HEK293 (cell line): ENCODE results near the gene SQOR.

Experiments
- GLIS1 ChIP-seq: fragments of 450-650 bp; formaldehyde crosslinking; IDR thresholded peaks from 2 replicates; pipeline ENCODE4 v1.5.1; 2016; ENCODE audit warnings: missing biosample characterization, missing genetic modification characterization
- REPIN1 ChIP-seq: fragments of 450-650 bp; formaldehyde crosslinking; IDR thresholded peaks from 2 replicates; pipeline ENCODE4 v1.5.1; 2017; ENCODE audit warnings: missing biosample characterization, missing genetic modification characterization, low read depth
- TCF7L2 ChIP-seq: IDR thresholded peaks from 2 replicates; pipeline ENCODE4 v1.6.1; 2011; ENCODE audit warnings: low read depth, mild to moderate bottlenecking, inconsistent platforms, low read length, moderate library complexity, borderline replicate concordance
- ZNF112 ChIP-seq: fragments of 450-650 bp; formaldehyde crosslinking; IDR thresholded peaks from 2 replicates; pipeline ENCODE4 v1.5.0; 2017; ENCODE audit warnings: missing biosample characterization, missing genetic modification characterization
- ZNF114 ChIP-seq: fragments of 450-650 bp; formaldehyde crosslinking; IDR thresholded peaks from 2 replicates; pipeline ENCODE4 v1.5.0; 2017; ENCODE audit warnings: missing biosample characterization, missing genetic modification characterization
- ZNF138 ChIP-seq: fragments of 450-650 bp; formaldehyde crosslinking; IDR thresholded peaks from 2 replicates; pipeline ENCODE4 v1.5.1; 2016; ENCODE audit warnings: missing biosample characterization, missing genetic modification characterization, borderline replicate concordance
- ZNF169 ChIP-seq: fragments of 450-650 bp; formaldehyde crosslinking; IDR thresholded peaks from 2 replicates; pipeline ENCODE4 v1.5.1; 2016; ENCODE audit warnings: missing biosample characterization, missing genetic modification characterization
- ZNF184 ChIP-seq: fragments of 450-650 bp; IDR thresholded peaks from 2 replicates; pipeline ENCODE4 v1.5.1; 2018; ENCODE audit warnings: missing biosample characterization, mild to moderate bottlenecking, missing genetic modification characterization
- ZNF223 ChIP-seq: fragments of 450-650 bp; formaldehyde crosslinking; IDR thresholded peaks from 2 replicates; pipeline ENCODE4 v1.5.1; 2016; ENCODE audit warnings: missing biosample characterization, missing genetic modification characterization
- ZNF302 ChIP-seq: fragments of 450-650 bp; formaldehyde crosslinking; IDR thresholded peaks from 2 replicates; pipeline ENCODE4 v1.5.1; 2016; ENCODE audit warnings: missing biosample characterization, missing genetic modification characterization, low read depth
- ZNF350 ChIP-seq: fragments of 450-650 bp; formaldehyde crosslinking; IDR thresholded peaks from 2 replicates; pipeline ENCODE4 v1.5.0; 2017; ENCODE audit warnings: missing biosample characterization, mild to moderate bottlenecking, missing genetic modification characterization
- ZNF354C ChIP-seq: fragments of 450-650 bp; formaldehyde crosslinking; IDR thresholded peaks from 2 replicates; pipeline ENCODE4 v1.5.1; 2016; ENCODE audit warnings: missing biosample characterization, missing genetic modification characterization, low read depth, borderline replicate concordance
- ZNF391 ChIP-seq: fragments of 450-650 bp; formaldehyde crosslinking; IDR thresholded peaks from 2 replicates; pipeline ENCODE4 v1.5.1; 2016; ENCODE audit warnings: low read depth, missing biosample characterization, missing genetic modification characterization, borderline replicate concordance
- ZNF404 ChIP-seq: fragments of 450-650 bp; formaldehyde crosslinking; IDR thresholded peaks from 2 replicates; pipeline ENCODE4 v1.5.1; 2017; ENCODE audit warnings: missing biosample characterization, missing genetic modification characterization
- ZNF529 ChIP-seq: fragments of 450-650 bp; formaldehyde crosslinking; IDR thresholded peaks from 2 replicates; pipeline ENCODE4 v1.5.1; 2017; ENCODE audit warnings: missing genetic modification characterization, missing biosample characterization; ENCODE audit not compliant: insufficient replicate concordance
- ZNF544 ChIP-seq: fragments of 450-650 bp; formaldehyde crosslinking; IDR thresholded peaks from 2 replicates; pipeline ENCODE4 v1.5.0; 2017; ENCODE audit warnings: missing biosample characterization, missing genetic modification characterization
- ZNF549 ChIP-seq: fragments of 450-650 bp; IDR thresholded peaks from 2 replicates; pipeline ENCODE4 v1.5.1; 2018; ENCODE audit warnings: missing biosample characterization, missing genetic modification characterization, mild to moderate bottlenecking, inconsistent platforms, moderate library complexity
- ZNF571 ChIP-seq: fragments of 450-650 bp; formaldehyde crosslinking; IDR thresholded peaks from 2 replicates; pipeline ENCODE4 v1.5.0; 2017; ENCODE audit warnings: missing biosample characterization, missing genetic modification characterization
- ZNF585B ChIP-seq: fragments of 450-650 bp; formaldehyde crosslinking; IDR thresholded peaks from 2 replicates; pipeline ENCODE4 v1.5.1; 2016; ENCODE audit warnings: missing biosample characterization, missing genetic modification characterization
- ZNF701 ChIP-seq: fragments of 450-650 bp; formaldehyde crosslinking; IDR thresholded peaks from 2 replicates; pipeline ENCODE4 v1.5.1; 2016; ENCODE audit warnings: missing biosample characterization, missing genetic modification characterization
- ZNF791 ChIP-seq: fragments of 450-650 bp; formaldehyde crosslinking; IDR thresholded peaks from 2 replicates; pipeline ENCODE4 v1.5.1; 2016; ENCODE audit warnings: missing biosample characterization, missing genetic modification characterization
- ZNF843 ChIP-seq: fragments of 450-650 bp; formaldehyde crosslinking; IDR thresholded peaks from 2 replicates; pipeline ENCODE4 v1.5.1; 2016; ENCODE audit warnings: missing biosample characterization, missing genetic modification characterization
- ZSCAN16 ChIP-seq: fragments of 450-650 bp; formaldehyde crosslinking; IDR thresholded peaks from 2 replicates; pipeline ENCODE4 v1.5.1; 2016; ENCODE audit warnings: missing biosample characterization, missing genetic modification characterization
- ZXDB ChIP-seq: fragments of 450-650 bp; formaldehyde crosslinking; IDR thresholded peaks from 2 replicates; pipeline ENCODE4 v1.5.1; 2016; ENCODE audit warnings: missing biosample characterization, missing genetic modification characterization
- TF ChIP-seq, protein P1 (sequence below): fragments of 450-650 bp; formaldehyde crosslinking; IDR thresholded peaks from 2 replicates; pipeline ENCODE4 v1.5.1; 2017; ENCODE audit warnings: missing biosample characterization, missing genetic modification characterization
- TF ChIP-seq, protein P2 (sequence below): fragments of 450-650 bp; formaldehyde crosslinking; IDR thresholded peaks from 2 replicates; pipeline ENCODE4 v1.5.1; 2017; ENCODE audit warnings: missing biosample characterization, missing genetic modification characterization
- TF ChIP-seq, protein P3 (sequence below): fragments of 450-650 bp; formaldehyde crosslinking; IDR thresholded peaks from 2 replicates; pipeline ENCODE4 v1.5.1; 2016; ENCODE audit warnings: missing biosample characterization, missing genetic modification characterization
- TF ChIP-seq, protein P4 (sequence below): fragments of 450-650 bp; formaldehyde crosslinking; IDR thresholded peaks from 2 replicates; pipeline ENCODE4 v1.5.1; 2016; ENCODE audit warnings: missing biosample characterization, missing genetic modification characterization, low read depth
- TF ChIP-seq, protein P5 (sequence below): fragments of 450-650 bp; formaldehyde crosslinking; IDR thresholded peaks from 2 replicates; pipeline ENCODE4 v1.5.1; 2016; ENCODE audit warnings: missing biosample characterization, missing genetic modification characterization
- TF ChIP-seq, protein P6 (sequence below): fragments of 450-650 bp; formaldehyde crosslinking; IDR thresholded peaks from 2 replicates; pipeline ENCODE4 v1.5.1; 2016; ENCODE audit warnings: missing biosample characterization, missing genetic modification characterization

The SQOR gene

DNA sequence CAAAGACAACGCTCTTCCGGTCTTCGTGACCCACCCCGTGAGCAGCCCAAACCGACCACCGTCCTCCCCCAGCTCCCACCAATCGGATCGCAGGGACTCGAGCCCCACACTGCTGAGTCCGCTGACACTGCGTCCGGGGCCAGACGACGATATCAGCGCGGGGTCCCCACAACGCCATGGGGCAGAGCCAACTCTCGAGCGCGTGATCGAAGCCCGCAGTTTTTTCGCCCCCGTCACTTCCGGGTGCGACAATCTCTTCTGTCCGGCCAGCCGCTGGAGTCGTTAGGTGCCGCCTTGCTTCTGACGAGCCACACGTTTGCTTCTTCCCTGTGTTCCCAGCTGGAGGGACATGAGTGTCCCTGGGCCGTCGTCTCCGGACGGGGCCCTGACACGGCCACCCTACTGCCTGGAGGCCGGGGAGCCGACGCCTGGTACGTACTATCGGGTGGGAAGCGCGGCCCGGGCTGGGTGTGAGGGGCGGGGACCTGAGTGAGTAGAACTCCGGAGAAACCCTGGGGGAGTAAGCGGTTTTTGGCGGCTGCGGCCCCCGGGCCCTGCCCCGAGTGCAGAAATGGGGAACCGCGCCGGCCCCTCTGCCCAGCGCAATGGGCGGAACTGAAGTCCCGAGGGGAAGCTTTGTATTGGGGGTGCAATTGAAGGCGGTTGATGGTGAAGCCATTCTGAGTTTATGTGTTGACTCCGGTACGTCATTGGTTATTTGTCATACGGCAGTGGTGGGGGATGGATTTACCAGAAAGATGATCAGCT is 47.5 kb upstream of the SQOR start, which contains the start of gene BLOC1S6 (continued):
- TF ChIP-seq, protein P1, sequence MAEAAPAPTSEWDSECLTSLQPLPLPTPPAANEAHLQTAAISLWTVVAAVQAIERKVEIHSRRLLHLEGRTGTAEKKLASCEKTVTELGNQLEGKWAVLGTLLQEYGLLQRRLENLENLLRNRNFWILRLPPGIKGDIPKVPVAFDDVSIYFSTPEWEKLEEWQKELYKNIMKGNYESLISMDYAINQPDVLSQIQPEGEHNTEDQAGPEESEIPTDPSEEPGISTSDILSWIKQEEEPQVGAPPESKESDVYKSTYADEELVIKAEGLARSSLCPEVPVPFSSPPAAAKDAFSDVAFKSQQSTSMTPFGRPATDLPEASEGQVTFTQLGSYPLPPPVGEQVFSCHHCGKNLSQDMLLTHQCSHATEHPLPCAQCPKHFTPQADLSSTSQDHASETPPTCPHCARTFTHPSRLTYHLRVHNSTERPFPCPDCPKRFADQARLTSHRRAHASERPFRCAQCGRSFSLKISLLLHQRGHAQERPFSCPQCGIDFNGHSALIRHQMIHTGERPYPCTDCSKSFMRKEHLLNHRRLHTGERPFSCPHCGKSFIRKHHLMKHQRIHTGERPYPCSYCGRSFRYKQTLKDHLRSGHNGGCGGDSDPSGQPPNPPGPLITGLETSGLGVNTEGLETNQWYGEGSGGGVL (tag by site-specific recombination), result no peak
- TF ChIP-seq TCF7L2 (no peak), ZNF404 (tag by site-specific recombination) (no peak), ZNF843 (tag by site-specific recombination) (peak; percentile 54), ZNF169 (tag by site-specific recombination) (no peak), ZNF350 (tag by site-specific recombination) (no peak), ZNF302 (tag by site-specific recombination) (no peak), ZNF223 (tag by site-specific recombination) (no peak), ZNF354C (tag by site-specific recombination) (no peak), ZNF544 (tag by site-specific recombination) (no peak), ZNF549 (tag by site-specific recombination) (no peak), ZNF184 (tag by site-specific recombination) (no peak), ZNF138 (tag by site-specific recombination) (no peak), ZNF391 (peak; percentile 80), ZNF701 (tag by site-specific recombination) (no peak), ZNF571 (tag by site-specific recombination) (no peak), ZNF585B (no peak), ZNF791 (tag by site-specific recombination) (no peak), ZNF529 (no peak), ZSCAN16 (tag by site-specific recombination) (no peak), GLIS1 (tag by site-specific recombination) (no peak; the same call in 1 of the 2 replicates), REPIN1 (tag by site-specific recombination) (no peak), ZNF112 (tag by site-specific recombination) (no peak), ZXDB (tag by site-specific recombination) (peak; percentile 91), ZNF114 (no peak)
- TF ChIP-seq, protein P2, sequence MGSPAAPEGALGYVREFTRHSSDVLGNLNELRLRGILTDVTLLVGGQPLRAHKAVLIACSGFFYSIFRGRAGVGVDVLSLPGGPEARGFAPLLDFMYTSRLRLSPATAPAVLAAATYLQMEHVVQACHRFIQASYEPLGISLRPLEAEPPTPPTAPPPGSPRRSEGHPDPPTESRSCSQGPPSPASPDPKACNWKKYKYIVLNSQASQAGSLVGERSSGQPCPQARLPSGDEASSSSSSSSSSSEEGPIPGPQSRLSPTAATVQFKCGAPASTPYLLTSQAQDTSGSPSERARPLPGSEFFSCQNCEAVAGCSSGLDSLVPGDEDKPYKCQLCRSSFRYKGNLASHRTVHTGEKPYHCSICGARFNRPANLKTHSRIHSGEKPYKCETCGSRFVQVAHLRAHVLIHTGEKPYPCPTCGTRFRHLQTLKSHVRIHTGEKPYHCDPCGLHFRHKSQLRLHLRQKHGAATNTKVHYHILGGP (tag by site-specific recombination), result no peak
- TF ChIP-seq, protein P3, sequence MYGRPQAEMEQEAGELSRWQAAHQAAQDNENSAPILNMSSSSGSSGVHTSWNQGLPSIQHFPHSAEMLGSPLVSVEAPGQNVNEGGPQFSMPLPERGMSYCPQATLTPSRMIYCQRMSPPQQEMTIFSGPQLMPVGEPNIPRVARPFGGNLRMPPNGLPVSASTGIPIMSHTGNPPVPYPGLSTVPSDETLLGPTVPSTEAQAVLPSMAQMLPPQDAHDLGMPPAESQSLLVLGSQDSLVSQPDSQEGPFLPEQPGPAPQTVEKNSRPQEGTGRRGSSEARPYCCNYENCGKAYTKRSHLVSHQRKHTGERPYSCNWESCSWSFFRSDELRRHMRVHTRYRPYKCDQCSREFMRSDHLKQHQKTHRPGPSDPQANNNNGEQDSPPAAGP (tag by site-specific recombination), result peak; percentile 55; the same call in 1 of the 2 replicates
- TF ChIP-seq, protein P4, sequence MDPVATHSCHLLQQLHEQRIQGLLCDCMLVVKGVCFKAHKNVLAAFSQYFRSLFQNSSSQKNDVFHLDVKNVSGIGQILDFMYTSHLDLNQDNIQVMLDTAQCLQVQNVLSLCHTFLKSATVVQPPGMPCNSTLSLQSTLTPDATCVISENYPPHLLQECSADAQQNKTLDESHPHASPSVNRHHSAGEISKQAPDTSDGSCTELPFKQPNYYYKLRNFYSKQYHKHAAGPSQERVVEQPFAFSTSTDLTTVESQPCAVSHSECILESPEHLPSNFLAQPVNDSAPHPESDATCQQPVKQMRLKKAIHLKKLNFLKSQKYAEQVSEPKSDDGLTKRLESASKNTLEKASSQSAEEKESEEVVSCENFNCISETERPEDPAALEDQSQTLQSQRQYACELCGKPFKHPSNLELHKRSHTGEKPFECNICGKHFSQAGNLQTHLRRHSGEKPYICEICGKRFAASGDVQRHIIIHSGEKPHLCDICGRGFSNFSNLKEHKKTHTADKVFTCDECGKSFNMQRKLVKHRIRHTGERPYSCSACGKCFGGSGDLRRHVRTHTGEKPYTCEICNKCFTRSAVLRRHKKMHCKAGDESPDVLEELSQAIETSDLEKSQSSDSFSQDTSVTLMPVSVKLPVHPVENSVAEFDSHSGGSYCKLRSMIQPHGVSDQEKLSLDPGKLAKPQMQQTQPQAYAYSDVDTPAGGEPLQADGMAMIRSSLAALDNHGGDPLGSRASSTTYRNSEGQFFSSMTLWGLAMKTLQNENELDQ (tag by site-specific recombination), result no peak
- TF ChIP-seq, protein P5, sequence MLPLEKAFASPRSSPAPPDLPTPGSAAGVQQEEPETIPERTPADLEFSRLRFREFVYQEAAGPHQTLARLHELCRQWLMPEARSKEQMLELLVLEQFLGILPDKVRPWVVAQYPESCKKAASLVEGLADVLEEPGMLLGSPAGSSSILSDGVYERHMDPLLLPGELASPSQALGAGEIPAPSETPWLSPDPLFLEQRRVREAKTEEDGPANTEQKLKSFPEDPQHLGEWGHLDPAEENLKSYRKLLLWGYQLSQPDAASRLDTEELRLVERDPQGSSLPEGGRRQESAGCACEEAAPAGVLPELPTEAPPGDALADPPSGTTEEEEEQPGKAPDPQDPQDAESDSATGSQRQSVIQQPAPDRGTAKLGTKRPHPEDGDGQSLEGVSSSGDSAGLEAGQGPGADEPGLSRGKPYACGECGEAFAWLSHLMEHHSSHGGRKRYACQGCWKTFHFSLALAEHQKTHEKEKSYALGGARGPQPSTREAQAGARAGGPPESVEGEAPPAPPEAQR, result no peak
- TF ChIP-seq, protein P6, sequence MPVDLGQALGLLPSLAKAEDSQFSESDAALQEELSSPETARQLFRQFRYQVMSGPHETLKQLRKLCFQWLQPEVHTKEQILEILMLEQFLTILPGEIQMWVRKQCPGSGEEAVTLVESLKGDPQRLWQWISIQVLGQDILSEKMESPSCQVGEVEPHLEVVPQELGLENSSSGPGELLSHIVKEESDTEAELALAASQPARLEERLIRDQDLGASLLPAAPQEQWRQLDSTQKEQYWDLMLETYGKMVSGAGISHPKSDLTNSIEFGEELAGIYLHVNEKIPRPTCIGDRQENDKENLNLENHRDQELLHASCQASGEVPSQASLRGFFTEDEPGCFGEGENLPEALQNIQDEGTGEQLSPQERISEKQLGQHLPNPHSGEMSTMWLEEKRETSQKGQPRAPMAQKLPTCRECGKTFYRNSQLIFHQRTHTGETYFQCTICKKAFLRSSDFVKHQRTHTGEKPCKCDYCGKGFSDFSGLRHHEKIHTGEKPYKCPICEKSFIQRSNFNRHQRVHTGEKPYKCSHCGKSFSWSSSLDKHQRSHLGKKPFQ, result no peak
